ENCODE results near the gene DYNLL2.
"Not testable (repeated sequence)": the region's sequence is repeated elsewhere in the genome, so short reads cannot be mapped to it uniquely, and the experiment has no call there.

Gene DYNLL2

GRCh38 chr17:58082870-58083490 is at the start of gene DYNLL2:
TSS of gene DYNLL2 (plus strand) at chr17:58083419. CDS start at chr17:58087091, 3,672 bp downstream.
- peak; percentile 87 for DNase-seq (ENCODE audit: low spot score)

GRCh38 chr17:58039975-58040374 is 43.2 kb upstream of the DYNLL2 start:
- no peak for DNase-seq (ENCODE audit: low spot score)

- no peak for DNase-seq (ENCODE audit: low spot score)
These were observed 42.8 kb upstream of the DYNLL2 start for GRCh38 chr17:58040386-58040785.

- DNase-seq (ENCODE audit: low spot score), result no peak
These were observed 42.1 kb upstream of the DYNLL2 start for GRCh38 chr17:58041161-58041560.

- DNase-seq (ENCODE audit: low spot score), result no peak
These were observed 39.7 kb upstream of the DYNLL2 start for GRCh38 chr17:58043221-58044181.

- DNase-seq (ENCODE audit: low spot score), result not testable (repeated sequence)
These were observed 39.0 kb upstream of the DYNLL2 start for GRCh38 chr17:58044256-58044655.

GRCh38 chr17:58046239-58047094 is 36.8 kb upstream of the DYNLL2 start:
- DNase-seq (ENCODE audit: low spot score), result peak; percentile 73

- DNase-seq (ENCODE audit: low spot score), result no peak
These were observed 35.7 kb upstream of the DYNLL2 start for GRCh38 chr17:58047376-58048150.

GRCh38 chr17:58049533-58049932 is 33.7 kb upstream of the DYNLL2 start:
- no peak for DNase-seq (ENCODE audit: low spot score)

GRCh38 chr17:58050966-58051365 is 32.3 kb upstream of the DYNLL2 start:
- DNase-seq (ENCODE audit: low spot score), result no peak

GRCh38 chr17:58051468-58051867 is 31.8 kb upstream of the DYNLL2 start:
- DNase-seq (ENCODE audit: low spot score), result no peak

GRCh38 chr17:58052407-58052806 is 30.8 kb upstream of the DYNLL2 start:
- no peak for DNase-seq (ENCODE audit: low spot score)

- DNase-seq (ENCODE audit: low spot score), result peak; percentile 27
These were observed 30.1 kb upstream of the DYNLL2 start for GRCh38 chr17:58052945-58053715.

- DNase-seq (ENCODE audit: low spot score), result no peak
These were observed 28.6 kb upstream of the DYNLL2 start for GRCh38 chr17:58054641-58055040.

GRCh38 chr17:58056476-58056875 is 26.7 kb upstream of the DYNLL2 start:
- DNase-seq (ENCODE audit: low spot score), result no peak

GRCh38 chr17:58059141-58059540 is 24.1 kb upstream of the DYNLL2 start:
- no peak for DNase-seq (ENCODE audit: low spot score)

- DNase-seq (ENCODE audit: low spot score), result peak; percentile 79
These were observed 22.5 kb upstream of the DYNLL2 start for GRCh38 chr17:58060596-58061191.

GRCh38 chr17:58061672-58062071 is 21.5 kb upstream of the DYNLL2 start:
- no peak for DNase-seq (ENCODE audit: low spot score)

- DNase-seq (ENCODE audit: low spot score), result no peak
These were observed 18.0 kb upstream of the DYNLL2 start for GRCh38 chr17:58065238-58065637.

- no peak for DNase-seq (ENCODE audit: low spot score)
These were observed 16.8 kb upstream of the DYNLL2 start for GRCh38 chr17:58066401-58066800.

Measured in Ammon's horn (tissue), 1 donor.